ENCODE measurements around the gene SH3PXD2A. TPM values are rescaled to one million over a fixed set of nuclear protein-coding genes. Genes with fewer than 3 reads are reported as not detected.

The SH3PXD2A gene
- total and polyA plus RNA-seq, 10 of the 15 experiments (the other 5 are each of a cell fraction or from before 2014, with no cell fraction given) = 0.63 to 14.0 (median 4.4) TPM

DNA sequence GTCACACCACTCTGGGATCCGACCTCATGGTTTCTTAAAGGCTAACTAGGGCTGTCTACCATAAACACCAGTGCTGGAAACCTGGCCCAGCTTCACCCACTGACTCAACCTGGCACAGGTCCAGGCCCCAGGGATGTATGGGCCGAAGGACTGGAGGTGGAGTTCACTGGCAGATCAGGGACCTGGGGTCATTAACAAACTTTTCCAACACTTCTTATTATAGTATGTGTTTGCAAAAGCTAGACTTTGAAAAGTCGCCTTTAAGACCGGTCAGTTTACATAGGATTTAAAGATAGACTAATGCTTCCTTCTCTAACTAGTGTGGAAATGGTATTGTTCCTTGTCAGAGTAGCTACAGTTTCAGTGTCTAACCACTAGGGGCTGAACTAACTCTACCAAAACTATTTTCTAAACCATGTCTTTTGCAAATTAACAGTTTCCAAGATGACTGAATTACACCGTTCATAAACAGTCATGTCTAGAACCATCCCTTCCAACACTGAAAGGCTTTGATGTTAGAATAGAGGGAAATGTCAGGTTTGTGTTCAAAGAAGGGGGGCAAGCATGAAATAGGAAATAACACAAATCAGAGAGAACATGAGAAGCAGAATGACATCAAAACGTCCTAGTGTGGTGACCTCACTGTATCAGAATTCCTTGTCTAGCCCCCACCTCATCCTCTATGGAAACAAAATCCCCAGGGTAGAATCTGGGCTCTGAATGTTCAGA lies 32.9 kb upstream of the SH3PXD2A start (continued):
- TF ChIP-seq SMARCA5 (IDR thresholded peaks at IDR 0.05) = peak; percentile 46; the same call in 1 of the 2 replicates
- no peak for TF ChIP-seq EZH2 (IDR thresholded peaks at IDR 0.05; ENCODE audit: borderline replicate concordance, control insufficient read depth, low read depth, low read length)
- TF ChIP-seq FOXK2 (IDR thresholded peaks at IDR 0.05) = no peak
- no peak for TF ChIP-seq CUX1 (IDR thresholded peaks at IDR 0.05; ENCODE audit: insufficient replicate concordance, low read depth, low read length)
- TF ChIP-seq, protein P1, sequence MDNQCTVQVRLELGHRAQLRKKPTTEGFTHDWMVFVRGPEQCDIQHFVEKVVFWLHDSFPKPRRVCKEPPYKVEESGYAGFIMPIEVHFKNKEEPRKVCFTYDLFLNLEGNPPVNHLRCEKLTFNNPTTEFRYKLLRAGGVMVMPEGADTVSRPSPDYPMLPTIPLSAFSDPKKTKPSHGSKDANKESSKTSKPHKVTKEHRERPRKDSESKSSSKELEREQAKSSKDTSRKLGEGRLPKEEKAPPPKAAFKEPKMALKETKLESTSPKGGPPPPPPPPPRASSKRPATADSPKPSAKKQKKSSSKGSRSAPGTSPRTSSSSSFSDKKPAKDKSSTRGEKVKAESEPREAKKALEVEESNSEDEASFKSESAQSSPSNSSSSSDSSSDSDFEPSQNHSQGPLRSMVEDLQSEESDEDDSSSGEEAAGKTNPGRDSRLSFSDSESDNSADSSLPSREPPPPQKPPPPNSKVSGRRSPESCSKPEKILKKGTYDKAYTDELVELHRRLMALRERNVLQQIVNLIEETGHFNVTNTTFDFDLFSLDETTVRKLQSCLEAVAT (IDR thresholded peaks at IDR 0.05) = no peak
- no peak for TF ChIP-seq PAX8 (IDR thresholded peaks at IDR 0.05)

Measured in GM12878 (cell line).